NCI-H510A treated with DMSO at 0.1 percent for 48 hours (cell line): Measurements from ENCODE around the gene CLRN3.

Source experiments
- DNase-seq: peaks from one replicate; lab custom pipeline; 2025; lab: John Stamatoyannopoulos, UW

Gene CLRN3

DNA sequence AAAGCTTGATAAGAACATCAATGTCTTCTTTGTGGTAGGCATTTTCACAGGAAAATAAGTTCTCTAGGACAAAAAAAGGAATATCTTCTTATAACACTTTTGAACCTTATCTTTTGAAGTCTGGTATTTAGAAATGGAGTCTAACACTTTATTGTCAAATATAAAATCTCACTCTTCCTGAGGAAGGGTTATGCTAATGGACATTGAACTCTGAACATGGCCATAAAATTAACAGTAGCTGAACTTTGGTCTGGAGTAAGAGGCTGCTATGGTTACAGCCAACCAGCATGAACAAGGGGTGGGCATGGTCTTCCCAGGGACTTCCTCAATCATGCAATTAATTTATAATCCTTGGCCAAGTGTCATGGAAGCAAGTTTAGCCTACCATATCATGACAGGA lies at the start of gene CLRN3:
CLRN3 (minus strand) TSS at position 199 of the 400 bp plus-strand sequence; CDS start at position 42, 157 bp downstream.
- DNase-seq, result no peak

DNA sequence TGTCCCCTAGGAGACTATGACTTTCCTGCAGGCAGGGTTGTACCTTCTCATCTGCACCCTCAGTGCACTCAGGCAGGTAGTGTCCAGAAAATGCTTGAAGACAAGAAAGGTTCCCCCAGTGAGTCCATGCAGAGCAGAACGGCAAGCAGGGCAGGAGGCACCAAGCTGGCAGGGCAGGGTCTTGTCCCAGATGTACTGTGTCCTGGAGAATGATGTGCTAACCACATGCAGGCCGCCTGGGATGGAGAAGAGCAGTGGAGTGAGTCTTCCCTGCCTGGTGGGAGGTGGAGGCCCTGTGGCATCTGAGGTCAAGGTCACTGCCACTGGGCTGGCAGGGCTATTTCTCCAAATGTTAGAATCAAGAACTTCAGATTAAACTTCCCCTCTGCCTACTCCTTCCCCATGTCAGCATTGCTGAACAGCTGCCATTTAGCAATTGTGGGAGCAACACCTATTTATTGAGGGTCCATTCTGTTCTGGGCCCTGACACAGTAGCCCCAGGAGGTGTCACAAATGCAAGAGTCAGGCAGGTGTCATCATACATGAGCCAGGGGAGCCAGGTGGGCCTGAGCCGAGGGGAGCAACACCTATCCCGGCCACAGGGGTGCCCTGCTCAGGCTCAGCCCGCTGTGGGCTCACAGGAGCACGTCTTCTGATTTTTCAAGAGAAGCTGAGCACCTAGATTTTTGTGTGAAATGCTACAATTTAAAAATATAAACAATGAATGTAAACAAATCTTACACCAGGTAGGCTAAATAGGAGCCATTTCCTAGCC lies 48.3 kb upstream of the CLRN3 start:
- no peak for DNase-seq

DNA sequence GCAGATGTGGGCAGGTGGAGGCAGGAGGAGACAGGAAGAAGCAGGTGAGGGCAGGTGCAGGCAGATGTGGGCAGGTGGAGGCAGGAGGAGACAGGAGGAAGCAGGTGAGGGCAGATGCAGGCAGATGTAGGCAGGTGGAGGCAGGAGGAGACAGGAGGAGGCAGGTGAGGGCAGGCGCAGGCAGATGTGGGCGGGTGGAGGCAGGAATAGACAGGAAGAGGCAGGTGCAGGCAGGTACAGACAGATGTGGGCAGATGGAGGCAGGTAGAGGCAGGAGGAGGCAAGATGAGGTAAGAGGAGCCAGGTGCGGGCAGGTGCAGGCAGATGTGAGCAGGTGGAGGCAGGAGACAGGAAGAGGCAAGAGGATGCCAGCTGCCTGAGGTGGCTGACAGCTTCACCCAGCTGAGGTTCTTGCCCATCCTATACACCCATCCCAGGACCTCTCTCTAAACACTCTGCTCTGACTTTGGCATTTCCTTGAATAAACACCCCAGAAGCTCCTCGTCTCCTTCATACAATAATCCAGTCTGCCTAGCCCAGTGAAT lies 47.1 kb upstream of the CLRN3 start:
- DNase-seq, result no peak

DNA sequence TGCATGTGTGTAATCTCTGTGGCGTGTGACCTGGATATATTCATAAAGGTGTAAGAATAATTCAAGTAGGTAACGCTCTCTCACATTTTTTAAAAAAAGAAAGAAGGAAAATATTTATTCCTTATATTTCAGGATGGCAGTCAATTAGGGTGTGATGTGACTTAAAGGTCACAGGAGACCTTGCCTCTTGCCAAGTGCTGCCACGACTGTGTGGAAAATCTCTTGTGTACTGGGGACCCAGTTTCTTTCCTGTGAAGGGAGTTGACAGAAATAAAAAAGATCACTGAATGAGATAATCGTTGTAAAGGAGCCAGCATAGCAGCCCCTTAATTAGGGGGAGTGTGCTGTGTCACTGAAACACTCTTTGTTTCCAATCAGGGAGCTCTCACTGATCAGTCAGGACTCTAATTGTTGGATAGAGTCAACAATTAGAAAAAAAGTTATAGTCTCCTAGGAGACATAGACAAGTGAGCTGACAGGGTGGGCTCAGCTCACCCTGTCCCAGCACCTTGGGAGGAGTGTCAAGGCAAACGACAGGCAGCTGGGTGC lies 45.2 kb upstream of the CLRN3 start:
- DNase-seq, result no peak

DNA sequence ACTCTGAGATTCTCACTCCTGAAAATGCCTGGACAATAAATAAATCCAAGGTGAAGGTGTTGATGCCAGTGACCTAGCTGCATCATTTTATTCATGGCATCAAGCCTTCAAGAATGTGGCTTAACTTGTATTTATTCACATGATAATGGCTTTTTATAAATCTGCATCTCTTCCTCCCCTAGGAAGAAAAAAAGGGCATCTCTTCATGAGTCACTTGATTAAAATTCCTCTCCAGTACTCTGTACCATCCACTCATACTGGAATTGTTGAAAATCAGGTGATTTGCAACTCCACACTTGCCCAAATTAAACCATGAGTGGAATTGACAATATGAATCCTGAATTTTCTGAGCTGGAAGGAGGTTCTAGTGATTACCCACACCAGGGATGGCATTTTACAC lies 44.3 kb upstream of the CLRN3 start:
- DNase-seq, result no peak

GRCh38 chr10:127935071-127935561 lies 42.4 kb upstream of the CLRN3 start:
- no peak for DNase-seq

DNA sequence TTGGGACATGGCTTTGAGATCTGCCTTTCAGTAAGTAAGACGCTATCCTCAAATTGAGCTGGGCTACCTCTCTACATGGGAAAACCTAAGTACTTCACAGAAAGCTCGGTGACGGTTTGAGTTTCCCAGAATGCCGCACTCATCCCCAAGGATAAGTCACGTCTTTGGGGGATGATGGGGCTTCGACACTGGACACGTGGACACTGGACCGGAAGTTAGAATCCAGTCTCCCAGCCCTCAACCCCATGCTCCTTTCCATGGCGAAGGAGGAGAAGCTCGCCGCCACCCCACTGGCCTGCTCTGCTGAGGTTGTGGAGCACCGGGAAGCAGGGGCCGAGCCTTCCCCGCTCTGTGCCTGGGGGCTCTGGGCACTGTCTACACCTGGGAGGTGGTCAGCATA lies 41.6 kb upstream of the CLRN3 start:
- DNase-seq, result no peak

GRCh38 chr10:127933271-127933670 lies 40.5 kb upstream of the CLRN3 start:
- no peak for DNase-seq

- DNase-seq, result no peak
These were observed 40.0 kb upstream of the CLRN3 start for GRCh38 chr10:127932521-127933270.

DNA sequence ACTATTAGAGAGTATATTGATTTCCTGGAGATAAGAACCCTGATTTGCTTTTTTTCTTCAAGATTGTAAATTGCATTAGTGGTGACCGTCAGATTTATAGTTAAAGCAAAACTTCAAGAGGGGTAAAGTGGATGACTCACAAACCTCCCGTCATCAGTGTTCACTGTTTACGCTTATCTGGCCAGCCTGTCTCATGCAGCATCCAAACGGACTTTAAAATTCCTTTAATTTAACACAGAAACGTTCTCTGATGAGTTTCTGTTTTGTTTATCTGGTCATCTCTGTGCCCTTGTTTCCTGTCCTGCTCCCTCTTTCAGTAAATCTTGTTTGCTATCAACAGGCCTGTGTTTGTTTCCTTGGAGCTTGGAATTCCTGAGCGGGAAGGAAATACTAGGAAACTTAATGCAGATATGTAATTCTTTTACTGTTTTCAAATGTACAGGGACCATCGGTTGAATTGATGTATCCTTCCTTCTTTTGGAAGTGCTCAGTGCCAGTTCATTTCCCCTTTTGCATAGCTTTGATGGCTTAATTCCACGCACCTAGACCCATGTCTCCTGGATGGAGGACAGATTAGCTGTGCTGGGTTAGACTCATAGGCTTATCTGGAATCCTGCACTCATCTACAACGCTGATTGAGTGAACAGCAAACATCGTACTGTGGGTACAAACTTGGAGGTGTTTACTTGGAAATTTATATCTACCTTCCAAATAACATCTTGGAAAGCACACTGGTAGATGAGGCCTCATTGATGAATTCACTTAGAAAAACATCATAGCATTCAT lies 35.5 kb upstream of the CLRN3 start:
- DNase-seq, result no peak

GRCh38 chr10:127926455-127926854 lies 33.7 kb upstream of the CLRN3 start:
- no peak for DNase-seq

GRCh38 chr10:127925471-127926207 lies 32.9 kb upstream of the CLRN3 start:
- no peak for DNase-seq

DNA sequence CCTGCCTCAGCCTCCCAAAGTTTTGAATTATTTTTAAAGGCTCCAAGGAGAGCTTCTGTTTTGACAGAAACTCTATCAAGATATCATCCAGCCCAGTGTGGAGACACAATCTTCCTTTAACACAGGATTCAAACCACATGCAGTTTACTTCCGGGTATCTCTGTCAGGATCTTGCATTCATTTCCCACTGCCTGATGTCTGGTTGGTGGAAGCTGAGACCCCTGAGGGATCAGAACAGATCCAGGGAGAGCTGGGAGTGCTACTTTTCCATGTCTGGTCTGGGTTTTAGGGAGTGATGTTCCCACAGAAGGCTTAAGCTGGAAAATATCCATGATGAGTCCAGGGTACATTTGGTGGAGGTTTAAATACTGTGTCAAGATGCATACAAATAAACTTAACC lies 30.9 kb upstream of the CLRN3 start:
- no peak for DNase-seq

DNA sequence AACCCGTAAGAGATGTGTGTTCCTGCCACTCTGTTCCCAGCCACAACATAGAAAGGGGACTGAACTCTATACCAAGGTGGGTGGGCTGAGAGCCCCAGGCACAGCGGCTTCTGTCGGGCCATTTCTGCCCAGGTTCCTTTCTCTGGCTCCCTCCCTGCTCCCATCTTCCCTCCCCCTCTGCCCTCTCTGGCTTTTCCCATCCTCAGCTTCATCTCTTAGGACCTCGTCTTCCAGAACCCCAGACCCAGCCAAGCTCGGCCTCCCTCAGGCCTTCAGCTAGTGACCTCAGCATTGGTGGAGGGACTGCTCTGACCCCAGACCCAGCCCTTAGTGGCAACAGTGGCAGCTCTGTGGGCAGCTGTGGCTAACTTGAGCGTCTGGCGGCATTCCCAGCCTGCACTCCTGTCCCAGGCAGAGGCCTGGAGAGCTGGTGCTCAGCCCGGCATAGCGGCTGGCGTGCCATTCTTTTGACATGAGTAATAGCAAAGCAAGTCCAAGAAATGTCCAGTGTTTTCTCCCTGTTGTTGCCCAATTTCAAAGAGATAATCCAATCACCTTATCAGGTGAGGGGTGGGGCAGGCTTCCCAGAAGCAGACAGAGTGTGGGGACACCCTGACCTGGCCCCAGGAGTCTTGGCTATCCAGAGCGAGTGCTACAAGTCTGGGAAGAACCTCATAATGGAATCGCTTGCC lies 30.1 kb upstream of the CLRN3 start:
- no peak for DNase-seq

- no peak for DNase-seq
These were observed 29.5 kb upstream of the CLRN3 start for GRCh38 chr10:127922206-127922605.

DNA sequence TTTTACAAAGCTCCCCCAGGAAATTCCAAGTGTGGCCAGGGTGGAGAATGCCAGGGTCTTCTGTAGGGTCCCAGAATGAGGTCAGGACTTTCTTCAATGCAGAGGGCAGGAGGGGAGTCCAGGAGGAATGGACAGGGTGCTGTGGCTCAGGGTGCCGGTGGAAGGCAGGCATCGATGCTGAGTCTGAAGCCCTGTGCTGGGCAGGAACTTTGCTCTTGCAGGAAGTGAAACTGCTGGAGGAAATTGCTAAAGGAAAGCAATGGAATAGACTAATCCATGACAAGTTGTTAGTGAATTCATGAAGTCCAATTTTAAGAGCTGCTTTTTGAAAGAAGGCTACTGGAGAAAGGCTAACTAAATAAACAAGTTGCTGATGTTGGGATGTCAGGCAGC lies 29.0 kb upstream of the CLRN3 start:
- DNase-seq, result no peak

DNA sequence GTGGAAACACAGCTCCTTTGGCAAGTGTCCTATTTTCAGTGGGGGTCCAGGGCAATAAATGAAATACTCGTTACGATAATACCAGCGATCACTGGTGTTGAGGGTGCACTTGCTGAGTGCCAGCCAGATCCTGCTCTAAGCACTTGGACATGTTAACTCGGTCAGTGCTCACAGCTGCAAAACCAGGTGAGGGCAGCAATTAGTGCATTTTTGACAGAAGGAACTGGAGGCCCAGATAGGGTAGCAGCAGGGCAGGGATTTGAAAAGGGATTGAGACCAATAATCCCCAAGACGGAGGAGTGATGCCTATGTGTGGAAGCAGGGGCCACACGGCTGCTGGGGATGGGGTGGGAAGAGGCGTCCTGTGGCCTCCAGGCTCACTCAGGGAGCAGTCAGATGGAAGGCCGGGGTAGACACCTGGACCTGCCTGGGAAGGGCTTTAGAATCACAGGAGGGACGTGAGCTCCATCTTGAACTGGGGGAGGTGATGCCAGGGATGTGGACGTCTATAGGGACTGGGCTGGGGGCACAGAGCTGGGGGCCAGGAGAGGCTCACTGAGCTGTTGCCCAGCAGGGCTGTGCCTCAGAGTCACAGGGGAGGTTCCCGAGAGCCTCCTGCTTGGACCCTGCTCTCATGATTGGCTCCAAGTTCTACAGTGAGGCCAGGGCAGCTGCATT lies 28.5 kb upstream of the CLRN3 start:
- no peak for DNase-seq

- no peak for DNase-seq
These were observed 27.7 kb upstream of the CLRN3 start for GRCh38 chr10:127920306-127921074.
